Retina (tissue), 1 donor: Measurements from ENCODE around the gene RALGAPA1.
"Not testable (repeated sequence)": the region's sequence is repeated elsewhere in the genome, so short reads cannot be mapped to it uniquely, and the experiment has no call there.

Source experiments
- DNase-seq: peaks from one replicate; pipeline ENCODE4 v3.0.0-alpha.2; 2016

Gene RALGAPA1

DNA sequence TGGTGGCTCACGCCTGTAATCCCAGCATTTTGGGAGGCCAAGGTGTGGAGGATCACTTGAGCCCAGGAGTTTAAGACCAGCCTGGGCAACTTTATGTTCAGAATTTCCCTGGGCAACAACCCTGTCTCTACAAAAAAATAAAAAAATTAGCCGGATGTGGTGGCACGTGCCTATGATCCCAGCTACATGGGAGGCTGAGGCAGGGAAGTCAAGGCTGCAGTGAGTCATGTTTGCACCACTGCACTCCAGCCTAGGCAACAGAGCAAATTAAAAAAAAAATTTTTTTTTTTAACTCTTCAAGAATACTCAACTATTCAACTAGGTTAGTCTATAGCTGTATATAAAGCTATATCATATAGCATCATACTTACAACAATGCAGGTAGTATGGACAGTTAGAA lies 113.0 kb downstream of the RALGAPA1 start:
- no peak for DNase-seq

DNA sequence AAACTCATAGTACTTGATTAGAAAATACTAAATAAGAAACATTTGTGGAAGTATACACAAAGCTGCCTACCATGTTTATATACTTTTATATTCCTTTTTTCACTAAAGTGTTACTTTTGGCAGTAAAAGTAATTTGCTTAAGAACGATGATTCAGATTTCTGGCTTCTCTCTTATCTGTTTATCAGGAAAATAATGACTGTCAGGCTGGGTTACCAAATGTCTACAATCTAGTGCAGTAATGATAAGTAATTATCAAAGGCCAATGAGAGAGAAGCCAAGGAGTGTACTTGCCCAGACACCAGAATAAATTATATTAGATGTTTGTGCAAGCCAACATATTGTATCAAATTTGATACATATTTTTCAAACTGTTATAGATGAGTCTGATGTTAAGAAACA lies 113.4 kb downstream of the RALGAPA1 start:
- no peak for DNase-seq

DNA sequence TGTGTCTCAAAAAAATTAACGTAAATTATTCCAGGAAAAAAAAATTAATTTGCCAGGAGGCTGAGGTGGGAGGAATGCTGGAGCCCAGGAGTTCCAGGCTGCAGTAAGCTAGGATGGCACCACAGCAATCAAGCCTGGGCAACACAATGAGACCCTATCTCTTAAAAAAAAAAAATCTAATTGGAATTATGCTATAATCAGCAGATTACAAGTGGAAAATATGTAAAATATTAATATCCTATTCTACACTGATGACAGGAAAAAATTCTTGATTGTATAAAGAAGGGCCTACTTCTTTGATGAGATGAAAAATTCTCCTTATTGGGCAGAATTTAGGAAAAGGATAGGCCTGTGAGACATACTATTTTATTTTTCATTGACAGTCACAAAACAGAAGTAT lies 114.0 kb downstream of the RALGAPA1 start:
- no peak for DNase-seq

DNA sequence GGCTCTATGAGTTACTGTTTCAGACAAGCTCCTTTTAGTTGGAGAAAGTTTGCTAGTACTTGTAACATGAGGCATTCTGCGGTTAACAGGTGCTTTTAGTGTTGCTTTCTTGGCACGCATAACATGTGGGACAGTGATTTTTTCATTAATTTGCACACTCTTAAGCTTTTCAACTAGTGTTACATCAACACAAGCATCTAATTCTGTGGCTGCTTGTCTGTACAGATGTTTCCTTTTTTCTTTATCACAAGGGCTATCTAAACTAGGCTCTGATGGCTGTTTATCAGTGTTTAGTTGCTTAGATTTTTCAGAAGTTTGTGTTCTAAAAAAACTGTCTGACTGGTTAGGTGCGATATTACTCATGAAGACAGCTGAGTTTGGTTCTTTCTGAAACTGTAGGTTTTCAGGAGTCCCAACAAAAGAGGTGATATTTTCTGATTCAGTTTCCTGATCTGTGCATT lies 120.1 kb downstream of the RALGAPA1 start:
- no peak for DNase-seq

DNA sequence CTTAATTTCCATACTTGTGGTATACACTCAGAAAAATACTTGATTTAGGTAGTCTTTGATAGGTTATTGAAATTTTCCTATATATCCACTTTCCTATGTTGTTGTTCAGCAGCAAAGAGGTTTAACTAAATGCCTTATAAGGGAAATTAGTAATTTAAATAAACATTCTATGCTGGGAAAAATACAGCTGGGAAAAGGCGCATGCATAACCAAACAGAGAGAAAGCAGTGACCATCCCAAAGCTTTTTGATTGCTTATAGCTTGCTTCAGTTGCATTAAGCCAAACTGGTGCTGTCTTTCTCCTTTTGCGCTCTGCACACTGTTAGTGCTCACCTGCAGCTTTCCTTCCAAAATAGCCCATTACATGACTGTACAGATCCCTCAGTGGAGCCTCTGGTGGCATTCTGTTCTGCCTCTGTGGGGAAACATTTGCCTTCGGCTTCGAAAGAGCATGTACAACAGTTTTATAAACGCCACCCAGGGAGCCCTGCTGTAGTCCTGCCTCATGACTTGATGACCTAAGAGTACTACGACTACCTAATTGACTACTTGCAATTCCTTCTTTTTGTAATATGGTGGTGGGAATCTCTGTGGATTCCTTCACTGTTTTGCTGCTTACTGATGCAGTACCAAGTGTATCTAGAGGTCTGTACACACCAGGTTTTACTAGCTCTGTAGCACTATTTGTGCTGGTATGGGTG lies 120.8 kb downstream of the RALGAPA1 start:
- DNase-seq: no peak

DNA sequence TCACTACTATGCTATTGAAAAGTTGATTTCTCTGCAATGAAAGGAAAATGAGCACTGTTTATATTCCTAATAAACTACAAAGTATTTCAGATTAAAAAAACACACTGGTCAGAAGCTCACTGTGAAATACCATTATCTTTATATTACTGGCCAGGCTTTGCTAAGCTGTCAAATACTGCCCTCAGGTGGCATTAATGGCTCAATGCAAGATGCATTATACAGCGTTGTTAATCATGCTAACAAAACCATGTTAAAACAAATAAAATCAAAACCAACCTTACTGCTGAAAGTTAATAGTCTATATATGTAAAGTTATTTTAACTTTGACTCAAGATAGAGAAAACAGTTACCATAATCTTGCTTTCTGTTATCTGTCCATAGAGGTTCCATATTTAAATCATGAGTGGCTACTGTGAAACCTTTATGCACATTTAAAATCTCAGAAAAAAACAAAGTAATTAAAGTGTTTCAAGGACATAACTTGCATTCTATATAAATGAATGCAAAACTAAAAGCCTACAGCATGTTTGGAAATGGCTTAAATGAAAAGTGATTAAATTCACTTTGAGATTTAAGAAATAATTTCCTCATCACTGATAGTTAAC lies 121.7 kb downstream of the RALGAPA1 start:
- DNase-seq: peak; percentile 27

DNA sequence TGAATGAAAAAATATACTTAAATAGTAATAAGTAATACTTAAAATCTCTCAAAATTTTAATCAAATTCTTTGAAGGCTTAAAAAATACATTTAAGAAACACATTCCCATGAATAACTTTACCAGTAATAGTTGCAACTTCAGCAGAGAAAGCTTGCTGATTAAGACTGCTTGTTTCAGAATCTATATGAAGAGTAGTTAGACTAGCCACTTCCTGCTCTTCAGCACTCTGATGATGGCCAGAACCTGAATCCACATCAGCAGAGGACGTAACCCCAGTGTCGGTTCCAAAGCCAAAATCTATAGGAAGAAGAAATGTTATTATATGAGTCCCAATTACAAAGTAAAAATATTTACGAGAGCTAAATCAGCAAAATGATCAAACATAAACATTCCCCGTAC lies 125.4 kb downstream of the RALGAPA1 start:
- DNase-seq: not testable (repeated sequence)

DNA sequence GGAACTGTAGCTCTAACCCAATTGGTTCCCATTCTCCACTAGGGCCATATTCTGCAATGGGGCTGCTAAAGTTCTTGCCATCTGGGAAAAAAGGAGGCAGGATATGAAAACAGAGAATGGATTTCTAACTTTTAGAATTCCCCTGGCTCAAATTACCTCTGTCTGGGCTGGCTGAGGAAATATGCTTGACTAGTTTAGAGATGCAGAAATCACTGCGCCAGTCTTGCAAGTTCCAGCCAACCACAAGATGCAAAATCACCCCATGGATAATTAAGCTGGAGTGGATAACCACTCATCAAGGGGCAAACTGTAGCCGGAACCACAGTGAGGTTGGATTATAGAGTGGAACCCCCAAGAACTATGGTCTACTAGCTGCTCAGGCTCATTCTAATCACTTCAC lies 126.3 kb downstream of the RALGAPA1 start:
- DNase-seq: no peak

DNA sequence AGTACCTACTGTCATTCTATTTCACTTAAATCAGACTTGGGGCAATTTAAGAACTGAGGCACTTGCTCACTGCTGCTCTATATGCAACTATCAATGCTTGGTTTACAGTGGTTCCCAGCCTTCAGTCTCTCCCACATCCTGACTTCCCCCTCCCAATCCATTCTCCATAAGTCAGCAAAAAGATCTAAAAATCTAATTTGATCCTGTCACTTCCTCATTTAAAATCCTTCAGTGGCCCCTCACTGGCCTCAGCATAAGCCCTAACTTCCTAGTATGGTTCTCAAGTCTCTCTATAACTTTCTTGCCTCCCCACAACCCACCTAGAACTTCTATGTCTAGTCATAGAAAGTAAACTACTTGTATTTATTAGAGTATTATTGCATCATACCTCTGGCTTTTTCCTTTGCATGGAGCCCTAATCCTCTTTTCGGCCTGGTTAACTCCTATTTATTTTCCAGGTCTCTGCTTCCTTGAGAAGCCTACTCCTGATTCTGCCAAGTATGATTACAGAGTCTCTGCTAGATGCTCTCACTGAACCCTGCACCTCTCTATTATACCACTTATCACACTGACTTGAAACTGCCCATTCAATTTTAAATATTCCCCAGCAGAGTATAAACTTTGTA lies 130.6 kb downstream of the RALGAPA1 start:
- no peak for DNase-seq

DNA sequence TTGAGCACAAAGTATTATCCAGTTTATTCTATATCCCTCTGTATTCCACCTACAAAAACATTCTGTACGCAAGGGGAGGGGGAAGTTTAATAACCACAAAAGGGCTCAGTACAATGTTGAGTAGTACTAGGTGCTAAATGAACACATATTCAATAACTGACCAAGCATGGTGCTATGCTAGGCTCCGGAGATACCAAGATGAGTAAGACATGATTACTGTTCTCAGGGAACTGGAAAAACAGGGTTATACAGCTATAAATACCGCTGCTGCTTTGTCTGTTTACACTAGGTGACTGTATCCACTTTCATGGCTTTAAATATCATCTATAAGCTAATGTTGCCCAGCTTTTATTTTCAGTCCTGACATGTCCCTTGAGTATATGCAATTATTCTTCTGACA lies 139.3 kb downstream of the RALGAPA1 start:
- no peak for DNase-seq

DNA sequence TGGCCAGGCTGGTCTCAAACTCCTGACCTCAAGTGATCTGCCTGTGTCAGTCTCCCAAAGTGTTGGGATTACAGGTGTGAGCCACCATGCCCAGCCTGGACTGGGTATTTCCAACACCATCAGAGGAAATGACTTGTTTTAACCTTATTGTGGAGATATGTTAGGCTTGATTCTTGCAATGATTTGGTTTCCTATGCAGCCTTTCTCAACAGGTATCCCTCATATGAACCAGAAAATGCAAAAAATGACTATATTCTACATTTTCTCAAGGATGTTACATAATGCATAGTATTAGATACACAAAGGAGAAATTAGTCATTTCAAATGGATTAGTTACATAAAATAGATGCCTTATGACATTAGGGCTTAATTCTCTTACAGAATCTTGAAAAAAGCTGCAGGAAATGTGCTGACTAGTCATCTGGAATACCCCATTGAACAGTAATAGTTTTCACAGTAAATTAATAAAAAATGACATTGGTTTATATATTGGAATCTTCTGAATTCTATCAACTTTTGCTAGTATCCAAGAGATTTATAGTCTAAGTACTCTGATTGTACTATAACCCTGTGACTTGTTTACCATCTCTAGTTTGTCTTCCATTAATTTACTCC lies 142.6 kb downstream of the RALGAPA1 start:
- DNase-seq: no peak

DNA sequence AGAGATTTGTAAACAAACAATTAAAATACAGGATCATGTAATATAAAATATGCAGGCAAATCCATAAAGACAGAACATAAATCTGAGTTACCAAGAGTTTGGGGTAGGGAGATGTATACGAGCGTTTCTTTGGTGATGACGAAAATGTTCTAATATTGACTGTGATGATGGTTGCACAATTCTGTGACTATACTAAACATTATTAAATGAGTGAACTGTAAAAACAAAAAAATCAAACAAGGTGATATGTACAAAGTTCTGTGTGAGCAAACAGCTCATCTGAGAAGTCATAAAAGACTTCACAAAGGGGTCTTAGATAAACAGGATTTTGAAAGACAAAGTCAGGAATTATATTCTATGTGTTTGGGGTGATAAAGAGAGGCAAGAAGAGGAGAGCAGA lies 147.2 kb downstream of the RALGAPA1 start:
- DNase-seq: no peak

DNA sequence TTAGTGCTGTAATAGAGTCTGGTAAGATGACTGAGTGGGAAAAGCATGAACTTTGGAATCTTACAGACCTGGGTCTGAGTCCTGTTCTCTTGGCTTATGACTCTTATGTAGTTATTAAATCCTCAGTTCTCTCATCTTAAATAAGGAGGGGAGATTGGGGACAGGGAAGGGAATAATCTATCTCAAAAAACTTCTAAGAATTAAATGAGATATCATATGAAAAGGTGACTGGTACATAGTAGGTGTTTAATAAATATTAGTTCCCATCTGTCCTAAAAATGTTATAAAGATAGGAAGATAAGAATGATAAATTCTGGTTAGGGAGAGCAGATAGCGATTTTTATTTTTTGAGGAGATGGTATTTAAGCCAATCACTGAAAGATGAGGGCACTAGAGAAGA lies 156.1 kb downstream of the RALGAPA1 start:
- DNase-seq: no peak

DNA sequence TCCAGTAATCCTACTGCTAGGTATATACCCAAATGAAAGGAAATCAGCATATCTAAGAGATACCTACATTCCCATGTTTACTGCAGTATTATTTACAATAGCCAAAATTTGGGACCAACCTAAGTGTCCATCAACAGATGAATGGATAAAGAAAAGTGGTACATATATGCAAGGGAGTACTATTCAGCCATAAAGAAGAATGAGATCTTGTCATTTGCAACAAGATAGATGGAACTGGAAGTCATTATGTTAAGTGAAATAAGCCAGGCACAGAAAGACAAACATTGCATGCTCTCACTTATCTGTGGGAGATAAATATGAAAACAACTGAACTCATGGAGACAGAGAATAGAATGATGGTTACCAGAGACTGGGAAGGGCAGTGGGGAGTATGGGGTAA lies 165.6 kb downstream of the RALGAPA1 start:
- no peak for DNase-seq

DNA sequence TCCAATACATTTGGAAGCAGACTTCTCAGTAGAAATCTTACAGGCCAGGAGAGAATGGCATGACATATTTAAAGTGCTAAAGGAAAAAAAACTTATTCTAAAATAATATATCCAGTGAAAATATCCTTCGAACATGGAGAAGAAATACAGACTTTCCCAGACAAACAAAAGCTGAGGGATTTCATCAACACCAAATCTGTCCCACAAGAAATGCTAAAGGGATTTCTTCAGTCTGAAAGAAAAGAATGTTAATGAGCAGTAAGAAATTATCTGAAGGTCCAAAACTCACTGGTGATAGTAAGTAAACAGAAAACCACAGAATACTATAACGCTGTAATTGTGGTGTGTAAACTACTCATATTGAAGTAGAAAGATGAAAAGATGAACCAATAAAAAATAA lies 171.2 kb downstream of the RALGAPA1 start:
- no peak for DNase-seq

DNA sequence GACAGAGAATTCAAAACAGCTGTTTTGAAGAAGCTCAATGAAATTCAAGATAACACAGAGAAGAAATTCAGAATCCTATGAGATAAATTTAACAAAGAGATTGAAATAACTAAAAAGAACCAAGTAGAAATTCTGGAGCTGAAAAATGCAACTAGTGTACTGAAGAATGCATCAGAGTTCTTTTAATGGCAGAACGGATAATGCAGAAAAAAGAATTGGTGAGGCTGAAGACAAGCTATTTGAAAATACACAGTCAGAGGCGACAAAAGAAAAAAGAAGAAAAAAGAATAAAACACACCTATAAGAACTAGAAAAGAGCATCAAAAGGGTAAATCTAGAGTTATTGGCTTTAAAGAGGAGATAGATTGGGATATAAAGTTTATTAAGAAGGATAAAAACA lies 171.8 kb downstream of the RALGAPA1 start:
- no peak for DNase-seq

DNA sequence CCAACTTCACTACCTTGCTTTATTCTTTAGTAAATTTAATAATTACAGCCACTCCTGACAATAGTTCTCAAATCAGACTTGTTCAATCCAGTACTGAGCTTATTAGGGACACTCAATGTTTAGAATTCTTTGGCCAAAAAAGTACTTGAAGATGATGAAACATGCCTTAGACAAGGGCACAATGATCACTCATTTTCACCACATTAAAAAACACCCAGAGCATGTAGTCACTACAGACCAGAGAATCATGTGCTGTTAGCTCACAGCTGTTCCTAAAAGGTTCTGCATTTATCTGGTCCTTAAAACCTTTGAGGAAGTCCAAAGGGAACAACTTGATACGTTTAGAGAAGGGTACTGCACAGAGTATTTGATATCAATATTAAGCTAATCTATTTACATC lies 176.4 kb downstream of the RALGAPA1 start:
- DNase-seq: no peak

DNA sequence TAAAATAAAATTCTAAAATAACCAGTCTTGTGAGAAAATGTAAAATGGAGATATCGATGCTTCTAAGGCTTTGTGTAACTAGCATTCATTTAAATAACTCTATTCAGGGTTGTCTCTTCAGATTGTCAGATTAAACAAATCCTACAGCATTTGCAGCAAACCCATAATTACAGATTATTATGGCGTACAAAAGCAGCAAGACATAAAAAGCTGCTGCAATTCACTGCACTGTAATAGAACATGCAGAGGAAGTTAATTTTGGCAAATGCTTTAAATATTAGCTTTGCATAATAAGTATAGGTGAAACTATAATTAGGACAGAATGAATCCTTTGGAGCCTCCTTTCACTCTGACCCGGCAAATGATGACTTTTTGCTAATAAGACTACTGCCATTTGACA lies 176.8 kb downstream of the RALGAPA1 start:
- DNase-seq: no peak

DNA sequence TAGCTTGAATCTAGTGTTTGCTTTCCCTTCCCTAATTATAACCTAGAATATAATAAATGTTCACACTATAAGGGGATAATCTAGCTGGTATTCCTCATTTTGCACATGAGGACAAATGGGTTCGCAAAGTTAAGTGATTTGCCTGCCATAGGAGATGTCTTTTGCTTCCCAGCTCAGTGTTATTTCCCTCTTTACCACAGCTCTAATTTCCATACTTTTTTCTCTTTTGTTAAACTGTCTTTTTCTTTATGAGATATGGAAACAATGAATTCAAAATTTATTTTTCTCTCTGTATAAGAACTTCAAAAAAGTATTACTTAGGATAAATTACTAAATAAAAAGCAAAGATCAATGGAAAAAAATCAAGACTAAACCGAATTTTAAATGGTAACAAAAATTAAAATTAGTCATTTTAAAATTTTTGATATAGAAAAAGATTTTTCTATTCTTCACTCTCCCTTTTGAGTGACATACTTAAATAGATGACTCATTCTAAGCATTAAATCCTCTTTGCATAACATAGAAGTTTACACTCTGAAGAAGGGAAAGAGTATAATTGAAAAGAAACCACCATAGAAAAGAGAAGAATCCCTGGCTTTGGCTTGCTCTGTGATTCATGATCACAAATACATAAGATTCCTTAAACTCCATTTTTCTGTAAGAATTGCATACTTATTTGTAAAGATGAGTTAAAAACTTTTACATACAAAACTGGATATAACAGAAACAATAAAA lies 177.9 kb downstream of the RALGAPA1 start:
- no peak for DNase-seq

DNA sequence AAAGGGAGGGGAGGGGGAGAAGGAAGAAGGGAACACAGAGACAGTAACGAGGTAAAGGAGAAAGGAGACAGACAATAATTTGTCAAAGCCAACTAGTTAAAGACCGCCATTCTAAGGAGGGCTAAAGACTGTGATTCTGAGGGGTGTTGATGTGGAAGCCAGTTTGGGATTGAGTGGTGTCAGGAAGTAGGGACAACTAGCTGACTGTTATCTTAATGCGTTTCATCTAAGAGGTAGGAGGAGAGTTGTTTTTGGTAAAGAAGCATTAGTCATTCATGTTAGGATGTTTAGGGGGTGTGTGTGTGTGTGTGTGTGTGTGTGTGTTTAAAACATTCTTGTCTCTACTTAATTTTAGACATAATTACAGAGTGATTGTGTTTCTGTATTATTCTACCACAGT lies 180.1 kb downstream of the RALGAPA1 start:
- DNase-seq: no peak

DNA sequence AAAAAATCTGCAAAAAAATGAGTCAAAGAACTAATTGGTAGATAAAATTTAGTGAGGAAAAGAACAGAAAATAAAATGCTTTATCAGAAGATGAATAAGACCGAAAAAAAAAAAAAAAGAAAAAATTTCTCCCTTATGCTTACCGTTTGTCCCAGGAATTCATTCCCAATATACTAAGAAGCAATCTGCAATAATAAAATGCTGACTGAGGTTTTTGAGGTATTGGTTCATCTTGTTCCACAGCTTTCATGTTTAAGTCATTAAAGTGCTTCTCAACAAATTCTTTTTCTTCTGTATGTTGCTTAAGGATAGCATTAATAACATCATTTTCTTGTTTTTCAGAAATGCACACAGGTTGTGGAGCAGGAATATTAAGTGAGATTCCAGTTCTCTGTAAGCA lies 182.1 kb downstream of the RALGAPA1 start:
- not testable (repeated sequence) for DNase-seq

DNA sequence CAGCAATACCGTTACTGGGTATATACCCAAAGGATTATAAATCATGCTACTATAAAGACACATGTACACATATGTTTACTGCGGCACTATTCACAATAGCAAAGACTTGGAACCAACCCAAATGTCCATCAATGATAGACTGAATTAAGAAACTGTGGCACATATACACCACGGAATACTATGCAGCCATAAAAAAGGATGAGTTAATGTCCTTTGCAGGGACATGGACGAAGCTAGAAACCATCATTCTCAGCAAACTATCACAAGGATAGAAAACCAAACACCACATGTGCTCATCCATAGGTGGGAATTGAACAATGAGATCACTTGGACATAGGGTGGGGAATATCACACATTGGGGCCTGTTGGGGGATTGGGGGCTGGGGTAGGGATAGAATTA lies 187.1 kb downstream of the RALGAPA1 start:
- not testable (repeated sequence) for DNase-seq

DNA sequence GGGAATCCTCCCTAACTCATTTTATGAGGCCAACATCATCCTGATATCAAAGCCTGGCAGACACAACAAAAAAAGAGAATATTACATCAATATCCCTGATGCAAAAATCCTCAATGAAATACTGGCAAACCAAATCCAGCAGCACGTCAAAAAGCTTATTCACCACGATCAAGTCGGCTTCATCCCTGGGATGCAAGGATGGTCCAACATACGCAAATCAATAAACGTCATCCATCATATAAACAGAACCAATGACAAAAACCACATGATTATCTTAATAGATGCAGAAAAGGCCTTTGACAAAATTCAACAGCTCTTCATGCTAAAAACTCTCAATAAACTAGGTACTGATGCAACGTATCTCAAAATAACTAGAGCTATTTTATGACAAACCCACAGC lies 189.1 kb downstream of the RALGAPA1 start:
- not testable (repeated sequence) for DNase-seq
